AG08395 (cell line): Measurements from ENCODE around the gene KAT6B.

Experiments used
- DNase-seq: peaks from one replicate; pipeline ENCODE4 v3.0.0; 2012; ENCODE audit warnings: mixed read lengths, low spot score

KAT6B gene

GRCh38 chr10:74955796-74956195 lies 129.4 kb downstream of the KAT6B start:
- DNase-seq: no peak

DNA sequence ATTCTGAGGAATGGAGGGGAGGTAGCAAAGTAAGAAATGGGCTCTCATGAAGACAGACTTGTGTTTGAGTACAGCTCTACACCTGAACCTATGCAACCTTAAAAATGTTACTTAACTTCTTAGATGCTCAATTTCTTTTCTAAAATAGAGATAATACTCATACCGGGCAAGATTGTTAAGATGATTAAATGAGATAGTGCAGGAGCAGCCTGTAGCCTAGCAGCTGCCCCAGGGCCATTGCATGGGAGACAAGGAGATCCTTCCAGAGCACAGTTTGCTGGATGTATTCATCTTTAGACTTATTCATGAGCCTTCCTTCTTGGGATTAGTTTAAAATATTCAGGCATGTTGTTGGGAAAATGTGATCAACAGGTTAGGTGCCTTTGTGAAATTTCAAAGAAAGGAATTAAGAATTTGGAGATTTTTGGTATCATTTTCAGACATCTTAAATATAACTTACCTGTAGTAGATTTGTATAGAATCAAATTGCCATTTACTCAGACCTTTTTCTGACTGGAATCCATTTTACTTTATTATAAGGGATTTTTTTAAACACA lies 130.2 kb downstream of the KAT6B start:
- no peak for DNase-seq

- DNase-seq: no peak
Measured at GRCh38 chr10:74957285-74957961, 131.0 kb downstream of the KAT6B start.

GRCh38 chr10:74958316-74958715 lies 131.9 kb downstream of the KAT6B start:
- DNase-seq: no peak

- DNase-seq: no peak
Measured at GRCh38 chr10:74960670-74961069, 134.3 kb downstream of the KAT6B start.

GRCh38 chr10:74962517-74962916 lies 136.1 kb downstream of the KAT6B start:
- DNase-seq: no peak

GRCh38 chr10:74963549-74963948 lies 137.1 kb downstream of the KAT6B start:
- no peak for DNase-seq

DNA sequence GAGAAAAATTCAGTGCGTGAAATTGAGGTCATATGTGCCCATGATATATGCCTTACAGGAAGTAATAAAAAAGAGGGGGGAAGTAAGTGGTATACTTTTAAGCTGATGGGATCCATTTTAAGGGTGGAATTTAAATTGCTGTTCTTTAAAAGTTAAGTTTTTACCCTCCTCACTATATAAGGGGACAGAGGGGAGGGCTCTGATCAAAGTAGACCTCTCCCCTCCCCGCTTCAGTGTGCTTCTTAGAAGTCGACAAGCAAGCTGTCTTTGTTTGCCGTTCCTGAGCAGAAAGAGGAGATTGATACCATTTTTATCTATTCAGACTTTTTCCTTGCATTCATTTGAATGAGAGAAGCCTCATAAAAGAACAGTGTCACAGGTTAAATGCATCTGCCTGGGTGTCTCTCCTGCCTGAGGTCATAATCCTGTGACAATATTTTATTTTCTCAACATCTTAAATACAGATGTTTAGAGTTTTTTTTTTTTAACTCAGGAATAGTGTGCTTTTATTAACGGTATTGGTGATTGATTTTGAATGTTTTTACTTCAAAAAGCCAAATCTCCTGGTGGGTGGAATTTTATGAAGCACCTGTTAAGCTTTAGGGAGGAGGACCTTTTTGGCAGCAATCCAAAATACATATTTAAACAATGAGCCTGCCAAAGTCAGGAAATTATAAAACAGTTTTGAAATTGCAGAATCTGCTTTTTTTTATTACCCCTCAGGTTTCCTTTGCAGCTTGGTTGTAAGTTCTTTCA lies 141.7 kb downstream of the KAT6B start:
- DNase-seq: no peak

DNA sequence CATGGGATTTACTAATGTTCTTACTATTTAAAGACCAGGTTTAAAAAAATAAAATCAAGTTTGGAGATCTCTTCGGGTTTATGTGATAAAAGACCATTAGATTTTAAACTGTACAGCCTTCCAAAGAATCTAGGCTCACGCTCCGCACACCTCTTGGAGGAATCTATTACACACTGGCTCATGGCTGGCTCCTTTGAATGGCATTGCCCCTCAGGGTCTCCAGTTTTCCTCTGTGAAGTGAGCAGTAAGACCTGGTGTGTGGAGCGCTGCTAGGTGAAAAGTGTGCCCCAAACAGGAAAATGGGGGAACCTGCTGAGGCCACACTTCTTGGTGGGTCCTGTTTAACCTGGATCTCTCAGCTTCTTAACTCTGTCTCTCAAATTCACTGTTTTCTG lies 142.3 kb downstream of the KAT6B start:
- DNase-seq: no peak

- DNase-seq: no peak
Measured at GRCh38 chr10:74969093-74969492, 142.7 kb downstream of the KAT6B start.

GRCh38 chr10:74969530-74969929 lies 143.1 kb downstream of the KAT6B start:
- no peak for DNase-seq

DNA sequence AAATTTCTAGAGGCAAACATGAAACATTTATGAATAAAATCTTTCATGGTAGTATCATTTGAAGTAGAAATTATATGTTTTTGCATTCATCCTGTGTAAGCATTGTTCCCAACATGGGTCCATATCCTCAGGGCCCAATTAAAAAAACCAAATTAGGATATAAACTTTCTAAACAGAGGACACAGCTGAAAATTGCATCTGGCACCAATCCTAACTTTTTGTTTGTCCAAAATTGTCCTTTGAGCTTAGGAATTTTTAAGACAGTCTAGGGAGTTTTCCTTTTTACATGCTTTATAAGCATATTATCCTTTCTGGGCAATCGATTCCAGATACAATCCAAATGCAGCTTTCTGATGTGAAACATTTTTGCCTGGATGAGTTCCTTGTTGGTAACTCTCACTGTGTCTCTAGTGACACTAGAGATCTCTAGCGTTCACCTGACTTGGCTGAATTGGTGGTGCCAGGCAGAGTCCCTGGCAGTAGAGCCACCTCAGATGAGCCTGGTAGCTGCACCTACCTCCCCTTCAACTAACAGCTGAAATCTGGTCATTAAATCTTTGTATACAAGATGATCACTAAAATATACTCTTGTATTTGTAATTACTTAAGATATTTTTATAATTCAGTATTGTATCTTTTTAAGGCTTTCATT lies 147.5 kb downstream of the KAT6B start:
- DNase-seq: no peak

GRCh38 chr10:74975758-74976157 lies 149.4 kb downstream of the KAT6B start:
- DNase-seq: no peak

GRCh38 chr10:74976565-74976964 lies 150.2 kb downstream of the KAT6B start:
- DNase-seq: no peak

DNA sequence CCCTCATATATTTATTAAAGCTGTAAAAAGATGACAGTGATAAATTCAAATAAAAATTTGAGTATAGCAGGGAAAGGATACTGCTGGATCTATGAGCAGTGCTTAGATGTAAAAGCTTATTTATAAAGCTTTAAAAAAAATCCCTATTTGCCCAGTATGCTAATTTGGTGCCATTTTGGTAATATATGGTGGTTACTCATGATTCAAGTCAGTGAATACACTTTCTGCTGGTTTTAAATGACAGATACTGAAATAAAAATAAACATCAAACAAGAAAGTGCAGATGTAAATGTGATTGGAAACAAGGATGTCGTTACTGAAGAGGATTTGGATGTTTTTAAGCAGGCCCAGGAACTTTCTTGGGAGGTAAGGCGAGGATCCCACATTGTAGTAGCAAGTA lies 150.7 kb downstream of the KAT6B start:
- DNase-seq: no peak

DNA sequence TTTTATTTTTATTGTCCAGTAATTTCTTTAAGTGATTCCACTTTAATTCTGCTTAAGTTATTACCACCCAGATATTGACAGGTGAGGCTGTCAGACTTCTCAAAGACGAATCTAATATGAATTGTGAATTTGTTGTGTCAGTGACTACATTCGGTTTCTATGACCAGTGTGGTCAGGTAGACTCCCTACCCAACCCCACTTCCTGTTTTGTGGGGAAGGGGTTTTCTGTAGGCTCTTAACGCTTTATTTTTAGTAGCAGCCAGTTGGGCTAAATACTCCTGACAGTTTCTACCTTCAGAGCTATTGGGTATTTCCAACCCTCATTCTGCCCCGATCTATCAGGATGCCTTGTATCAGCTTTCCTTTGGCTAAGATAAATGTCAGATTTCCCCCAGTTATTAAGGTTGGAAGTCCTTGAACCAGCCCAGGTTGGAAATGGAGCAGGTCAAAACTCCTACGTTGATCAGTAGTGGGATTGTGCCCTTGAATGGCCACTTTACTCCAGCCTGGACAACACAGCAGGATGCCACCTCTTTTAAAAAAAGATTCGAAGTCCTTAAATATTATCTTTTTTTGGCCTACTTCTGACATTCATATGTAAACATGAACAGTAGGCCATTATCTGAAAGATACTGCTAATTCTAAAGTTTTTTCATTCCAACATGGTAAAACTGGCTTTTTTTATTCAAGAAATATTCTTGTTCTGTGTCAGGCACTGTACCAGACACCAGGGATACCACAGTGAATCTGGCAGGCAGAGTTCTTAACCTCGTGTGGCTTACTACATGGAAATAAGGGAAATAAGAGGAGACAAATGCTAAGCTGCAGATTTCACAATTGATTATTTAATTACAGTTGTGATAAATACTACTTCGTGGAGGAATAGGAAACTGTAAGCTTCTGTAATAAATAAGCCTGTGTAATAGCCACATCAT lies 151.8 kb downstream of the KAT6B start:
- DNase-seq: no peak

GRCh38 chr10:74981831-74982633 lies 155.6 kb downstream of the KAT6B start:
- DNase-seq: no peak

- no peak for DNase-seq
Measured at GRCh38 chr10:74982634-74982982, 156.2 kb downstream of the KAT6B start.

DNA sequence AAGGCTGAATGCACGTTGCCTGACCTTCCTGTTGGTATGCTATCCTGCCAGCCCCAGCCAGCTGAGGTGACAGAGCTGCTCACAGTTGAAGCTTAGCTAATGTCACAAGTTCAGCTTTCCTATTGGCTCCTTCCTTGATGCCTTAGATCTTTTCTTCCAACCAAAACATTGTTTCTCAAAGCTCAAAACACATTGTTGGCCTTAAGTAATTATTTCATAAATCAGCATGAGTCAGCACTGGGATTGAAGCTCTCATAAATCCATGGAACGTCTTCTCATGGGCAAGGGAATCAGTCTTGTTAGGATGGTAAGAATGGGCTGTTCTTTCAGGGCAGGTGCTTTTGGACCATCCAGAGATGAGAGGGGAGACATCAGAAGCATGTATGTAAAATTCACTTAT lies 157.0 kb downstream of the KAT6B start:
- no peak for DNase-seq

DNA sequence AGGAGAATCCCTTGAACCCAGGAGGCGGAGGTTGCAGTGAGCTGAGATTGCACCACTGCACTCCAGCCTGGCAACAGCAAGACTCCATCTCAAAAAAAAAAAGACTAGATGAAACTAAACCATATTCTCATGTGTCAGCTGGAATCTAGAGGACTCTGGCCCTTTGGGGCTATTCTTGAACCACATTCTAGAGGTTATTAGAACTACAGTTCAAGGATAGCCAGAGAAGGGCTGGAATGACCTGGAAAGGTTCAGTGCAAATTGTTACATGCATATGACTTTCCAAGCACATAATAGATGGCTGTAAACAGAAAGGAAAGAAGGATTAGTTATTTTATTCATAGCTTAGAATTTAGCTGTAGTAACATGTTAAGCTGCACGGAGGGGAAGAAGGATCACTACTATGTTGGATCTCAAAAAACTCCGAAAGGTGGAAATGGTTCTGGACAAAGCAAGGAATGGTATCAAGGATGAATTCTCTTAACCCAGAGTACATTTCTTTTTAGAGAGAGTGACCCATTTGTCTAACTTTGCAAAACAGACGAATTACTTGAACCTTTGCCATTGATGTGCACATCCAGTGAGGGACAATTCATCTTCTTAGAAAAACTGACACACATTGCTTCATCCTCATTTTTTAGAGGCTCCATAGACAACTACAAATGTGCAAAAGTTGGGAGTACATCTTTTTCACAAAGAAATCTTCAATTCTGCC lies 161.1 kb downstream of the KAT6B start:
- DNase-seq: no peak
